IMR-90 (cell line): ENCODE measurements around the gene EDN2. TPM values are rescaled to one million over a fixed set of nuclear protein-coding genes. Genes with fewer than 3 reads are reported as not detected.

ENCODE experiments used
- ATAC-seq: fragments of 200-7000 bp; cut with Tn5 transposase; 2 replicates; pipeline ENCODE4 v1.9.1; 2020; ENCODE audit warnings: low read depth, mild to moderate bottlenecking, moderate library complexity
- BruUV-seq: library from RNA; stranded (reverse); fragments of 400-500 nt; replicated peaks from 2 replicates; lab custom pipeline; 2021; lab: Mats Ljungman, UMichigan
- CTCF ChIA-PET: fragments of 300-600 bp; formaldehyde crosslinking; extraction: SDS; loops from one replicate; lab custom pipeline; 2021; ENCODE audit warnings: antibody characterized with exemption; lab: Yijun Ruan, JAX
- POLR2A ChIA-PET: fragments of 300-600 bp; sonication (Branson Sonifier 250); formaldehyde crosslinking; loops from one replicate; lab custom pipeline; 2022; ENCODE audit warnings: antibody characterized with exemption; ENCODE audit not compliant: unreplicated experiment; lab: Charles Lee
- DNase-seq: peaks from one replicate; pipeline ENCODE4 v3.0.0; 2013
- H2AFZ ChIP-seq: replicated peaks from 2 replicates; pipeline ENCODE3; 2013; ENCODE audit warnings: low read length, mild to moderate bottlenecking; ENCODE audit not compliant: poor library complexity
- H2AK5ac ChIP-seq: 2 replicates; pipeline ENCODE4 v1.6.1; 2013; ENCODE audit warnings: low read depth, low read length, inconsistent platforms
- H2AK9ac ChIP-seq: replicated peaks from 2 replicates; pipeline ENCODE3; 2013; ENCODE audit warnings: mild to moderate bottlenecking, low read depth, low read length, moderate library complexity; ENCODE audit not compliant: poor library complexity
- H2BK120ac ChIP-seq: 2 replicates; pipeline ENCODE4 v1.6.1; 2013; ENCODE audit warnings: low read depth, low read length, inconsistent platforms
- H2BK15ac ChIP-seq: 3 replicates; pipeline ENCODE4 v1.6.1; 2013; ENCODE audit warnings: low read depth, low read length, inconsistent platforms
- H2BK20ac ChIP-seq: 2 replicates; pipeline ENCODE4 v1.6.1; 2013; ENCODE audit warnings: low read depth, mild to moderate bottlenecking, inconsistent platforms, low read length, moderate library complexity
- H2BK5ac ChIP-seq: 2 replicates; pipeline ENCODE4 v1.6.1; 2013; ENCODE audit warnings: mild to moderate bottlenecking, low read depth, low read length, inconsistent platforms; ENCODE audit not compliant: poor library complexity, severe bottlenecking
- H3K14ac ChIP-seq: replicated peaks from 2 replicates; pipeline ENCODE4 v1.6.1; 2013; ENCODE audit warnings: low read depth, low read length, inconsistent platforms
- H3K18ac ChIP-seq: 2 replicates; pipeline ENCODE4 v1.6.1; 2013; ENCODE audit warnings: low read depth, low read length, control low read depth
- H3K23ac ChIP-seq: 2 replicates; pipeline ENCODE4 v1.6.1; 2013; ENCODE audit warnings: low read depth, low read length, inconsistent platforms
- H3K27ac ChIP-seq: 2 replicates; pipeline ENCODE4 v1.5.1; 2013; ENCODE audit warnings: mild to moderate bottlenecking, control low read depth, low read length; ENCODE audit not compliant: insufficient read depth
- H3K27me3 ChIP-seq: 2 replicates; pipeline ENCODE4 v1.6.1; 2013; ENCODE audit warnings: low read length; ENCODE audit not compliant: control insufficient read depth, insufficient read depth
- H3K36me3 ChIP-seq: 2 replicates; pipeline ENCODE4 v1.6.1; 2013; ENCODE audit warnings: low read length, mixed read lengths; ENCODE audit not compliant: control insufficient read depth, insufficient read depth
- H3K4ac ChIP-seq: 2 replicates; pipeline ENCODE4 v1.6.1; 2013; ENCODE audit warnings: low read depth, low read length, inconsistent platforms
- H3K4me1 ChIP-seq: 2 replicates; pipeline ENCODE4 v1.6.1; 2013; ENCODE audit warnings: low read length, mixed read lengths; ENCODE audit not compliant: control insufficient read depth, insufficient read depth
- H3K4me2 ChIP-seq: 2 replicates; pipeline ENCODE4 v1.6.1; 2013; ENCODE audit warnings: low read depth, mild to moderate bottlenecking, control low read depth, low read length, moderate library complexity
- H3K4me3 ChIP-seq: 2 replicates; pipeline ENCODE4 v1.5.1; 2013; ENCODE audit warnings: low read depth, mild to moderate bottlenecking, control low read depth, low read length, moderate library complexity; ENCODE audit not compliant: insufficient read depth
- H3K56ac ChIP-seq: 2 replicates; pipeline ENCODE4 v1.6.1; 2013; ENCODE audit warnings: low read length, inconsistent platforms; ENCODE audit not compliant: insufficient read depth; ENCODE audit errors: extremely low read depth
- H3K79me1 ChIP-seq, 2 experiments: 2 replicates each; pipeline ENCODE4 v1.6.1; 2013; ENCODE audit warnings: low read length in 2 of 2, inconsistent platforms in 1 of 2, low read depth in 1 of 2
- H3K9ac ChIP-seq: 2 replicates; pipeline ENCODE4 v1.6.1; 2013; ENCODE audit warnings: low read depth, low read length, control low read depth
- H3K9me1 ChIP-seq: 2 replicates; pipeline ENCODE4 v1.6.1; 2013; ENCODE audit warnings: low read length, inconsistent platforms; ENCODE audit not compliant: insufficient read depth
- H3K9me3 ChIP-seq: 2 replicates; pipeline ENCODE4 v1.6.1; 2013; ENCODE audit warnings: low read length; ENCODE audit not compliant: control insufficient read depth, insufficient read depth
- H4K20me1 ChIP-seq: 2 replicates; pipeline ENCODE4 v1.6.1; 2013; ENCODE audit warnings: low read length, inconsistent platforms; ENCODE audit not compliant: insufficient read depth
- H4K5ac ChIP-seq: 2 replicates; pipeline ENCODE4 v1.6.1; 2013; ENCODE audit warnings: mild to moderate bottlenecking, low read depth, low read length, control low read depth
- H4K8ac ChIP-seq, 2 experiments: 2 replicates each; pipeline ENCODE4 v1.6.1; 2013; ENCODE audit warnings: low read depth in 2 of 2, low read length in 2 of 2, control low read depth in 1 of 2, inconsistent platforms in 1 of 2
- H4K91ac ChIP-seq: 2 replicates; pipeline ENCODE4 v1.6.1; 2013; ENCODE audit warnings: low read depth, low read length, inconsistent platforms; ENCODE audit not compliant: insufficient read depth
- CEBPB ChIP-seq: IDR thresholded peaks from 2 replicates; pipeline ENCODE4 v1.6.1; 2012; ENCODE audit warnings: low read depth, low read length, improper control_type of control experiment
- CHD1 ChIP-seq: IDR thresholded peaks from 2 replicates; pipeline ENCODE4 v1.6.1; 2012; ENCODE audit warnings: low read depth, low read length, improper control_type of control experiment
- NFE2L2 ChIP-seq: fragments of 150-350 bp; IDR thresholded peaks from 2 replicates; pipeline ENCODE4 v1.6.1; 2016; ENCODE audit warnings: low read depth, mild to moderate bottlenecking, low read length
- POLR2A ChIP-seq: IDR thresholded peaks from 2 replicates; pipeline ENCODE4 v1.6.1; 2012; ENCODE audit warnings: mild to moderate bottlenecking, low read depth, low read length
- RAD21 ChIP-seq: IDR thresholded peaks from 2 replicates; pipeline ENCODE4 v1.6.1; 2012; ENCODE audit warnings: low read length, improper control_type of control experiment
- RCOR1 ChIP-seq: IDR thresholded peaks from 2 replicates; pipeline ENCODE4 v1.6.1; 2012; ENCODE audit warnings: mild to moderate bottlenecking, low read length, improper control_type of control experiment; ENCODE audit not compliant: insufficient replicate concordance
- WGBS, 2 experiments: methylation state at CpG; one replicate each; pipeline versions ENCODE4 v1.1.5 to v1.1.7; 2013; ENCODE audit warnings: missing lambda C conversion rate in 2 of 2; ENCODE audit not compliant: insufficient read length in 1 of 2; ENCODE audit errors: extremely low coverage in 2 of 2; 5-methylcytosine and 5-hydroxymethylcytosine counted together
- dilution Hi-C: fragments of 300-500 bp; cut with HindIII; formaldehyde crosslinking; loops from one replicate; pipeline ENCODE4 v1.14.3; 2018; ENCODE audit warnings: low sequenced_read_pairs; ENCODE audit not compliant: unreplicated experiment
- in situ Hi-C: fragments of 300-500 bp; cut with MboI; formaldehyde crosslinking; loops from 3 replicates; pipeline ENCODE4 v1.14.3; 2019; ENCODE audit warnings: low sequenced_read_pairs, inconsistent platforms, mixed read lengths
- intact Hi-C: fragments of 100-400 bp; cut with micrococcal nuclease; formaldehyde crosslinking; loops from 2 replicates; pipeline ENCODE4 v1.10.0; 2022
- polyA plus RNA-seq, 3 experiments: library from polyadenylated mRNA; depleted of rRNA; stranded (reverse); fragments of >200 nt; gene quantifications; 2 replicates each; pipeline ENCODE4 v1.2.3, GENCODE V29; 2012; ENCODE audit warnings: low replicate concordance in 1 of 3
- total RNA-seq: library from RNA; depleted of rRNA; stranded (reverse); fragments of >200 nt; gene quantifications from 2 replicates; pipeline ENCODE4 v1.2.3, GENCODE V29; 2012
- TF ChIP-seq, protein P1 (sequence below): fragments of 150-350 bp; IDR thresholded peaks from 2 replicates; pipeline ENCODE4 v1.6.1; 2017; ENCODE audit warnings: mild to moderate bottlenecking, antibody characterized with exemption, low read length, low read depth
- TF ChIP-seq, protein P2 (sequence below): conservative IDR thresholded peaks from 2 replicates; pipeline ENCODE4 v1.5.1; 2012; ENCODE audit warnings: mild to moderate bottlenecking, low read depth, low read length, improper control_type of control experiment

EDN2 gene
- total and polyA plus RNA-seq, 2 of the 4 experiments (the other 2 are of a cell fraction) = 0.27 TPM; not detected in 1

- Histone ChIP-seq H2AFZ (no peak overlapping the region), H2BK15ac (peak overlapping the region; percentile 87; the same call in 1 of the 3 replicates), H2AK9ac (no peak overlapping the region), H3K23ac (no peak overlapping the region), H2BK120ac (peak overlapping the region; percentile 40; the same call in 1 of the 2 replicates), H3K27ac (no peak overlapping the region), H2BK5ac (no peak overlapping the region), H4K8ac (no peak overlapping the region), H3K14ac (no peak overlapping the region; the same call in 1 of the 2 replicates), H3K27me3 (no peaks in the 10 kb centered on the region), H3K4me3 (no peak overlapping the region), H3K4ac (peak overlapping the region; percentile 80; the same call in 1 of the 2 replicates), H4K91ac (peak overlapping the region; percentile 17; the same call in 1 of the 2 replicates), H3K36me3 (no peaks in the 10 kb centered on the region), H3K9me1 (peaks cover 29% of the 10 kb centered on the region), H3K56ac (no peak overlapping the region), H4K5ac (no peak overlapping the region), H2BK20ac (peak overlapping the region; percentile 59), H3K9me3 (no peaks in the 10 kb centered on the region), H3K9ac (no peak overlapping the region), H4K20me1 (no peaks in the 10 kb centered on the region; the same call in 1 of the 2 replicates), H3K4me1 (peaks cover 25% of the 10 kb centered on the region), H3K79me1 (no peaks in the 10 kb centered on the region), H3K18ac (no peak overlapping the region), H2AK5ac (peak overlapping the region; percentile 71), H3K4me2 (no peak overlapping the region)
- in situ Hi-C loops = no loop called here
- ATAC-seq (no peak), DNase-seq (no peak)
- dilution Hi-C loops = no loop called here
- no peak for TF ChIP-seq RAD21
- TF ChIP-seq NFE2L2 = no peak
- TF ChIP-seq, protein P1, sequence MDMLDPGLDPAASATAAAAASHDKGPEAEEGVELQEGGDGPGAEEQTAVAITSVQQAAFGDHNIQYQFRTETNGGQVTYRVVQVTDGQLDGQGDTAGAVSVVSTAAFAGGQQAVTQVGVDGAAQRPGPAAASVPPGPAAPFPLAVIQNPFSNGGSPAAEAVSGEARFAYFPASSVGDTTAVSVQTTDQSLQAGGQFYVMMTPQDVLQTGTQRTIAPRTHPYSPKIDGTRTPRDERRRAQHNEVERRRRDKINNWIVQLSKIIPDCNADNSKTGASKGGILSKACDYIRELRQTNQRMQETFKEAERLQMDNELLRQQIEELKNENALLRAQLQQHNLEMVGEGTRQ = no peak
- TF ChIP-seq CEBPB = no peak
- peak; percentile 83 for TF ChIP-seq RCOR1
- no peak for TF ChIP-seq CHD1
- no peak for TF ChIP-seq POLR2A
- TF ChIP-seq, protein P2, sequence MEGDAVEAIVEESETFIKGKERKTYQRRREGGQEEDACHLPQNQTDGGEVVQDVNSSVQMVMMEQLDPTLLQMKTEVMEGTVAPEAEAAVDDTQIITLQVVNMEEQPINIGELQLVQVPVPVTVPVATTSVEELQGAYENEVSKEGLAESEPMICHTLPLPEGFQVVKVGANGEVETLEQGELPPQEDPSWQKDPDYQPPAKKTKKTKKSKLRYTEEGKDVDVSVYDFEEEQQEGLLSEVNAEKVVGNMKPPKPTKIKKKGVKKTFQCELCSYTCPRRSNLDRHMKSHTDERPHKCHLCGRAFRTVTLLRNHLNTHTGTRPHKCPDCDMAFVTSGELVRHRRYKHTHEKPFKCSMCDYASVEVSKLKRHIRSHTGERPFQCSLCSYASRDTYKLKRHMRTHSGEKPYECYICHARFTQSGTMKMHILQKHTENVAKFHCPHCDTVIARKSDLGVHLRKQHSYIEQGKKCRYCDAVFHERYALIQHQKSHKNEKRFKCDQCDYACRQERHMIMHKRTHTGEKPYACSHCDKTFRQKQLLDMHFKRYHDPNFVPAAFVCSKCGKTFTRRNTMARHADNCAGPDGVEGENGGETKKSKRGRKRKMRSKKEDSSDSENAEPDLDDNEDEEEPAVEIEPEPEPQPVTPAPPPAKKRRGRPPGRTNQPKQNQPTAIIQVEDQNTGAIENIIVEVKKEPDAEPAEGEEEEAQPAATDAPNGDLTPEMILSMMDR = peak; percentile 44
- ChIA-PET CTCF (interaction anchor here (0.7 to 1.8 kb wide), 4 partner anchors 15 to 59 kb away, joined by 3 to 4 read pairs (median 4); no protein-coding TSS in a partner anchor), POLR2A (no interaction called here)
- BruUV-seq = no TSS peak
- intact Hi-C loops = no loop called here
- WGBS, 2 experiments = 87% methylated on average over 5 of the region's 7 CpGs; no CpG with 5 or more reads in 1 of the 2 experiments
Measured at GRCh38 chr1:41492341-41492848, 7.9 kb upstream of the EDN2 start.
